HEK293 (cell line): ENCODE data around the gene HTR1A.

ENCODE experiments used
- SP2 ChIP-seq: fragments of 450-650 bp; formaldehyde crosslinking; IDR thresholded peaks from 2 replicates; pipeline ENCODE4 v1.5.1; 2016; ENCODE audit warnings: missing biosample characterization, missing genetic modification characterization
- ZNF530 ChIP-seq: fragments of 450-650 bp; formaldehyde crosslinking; IDR thresholded peaks from 2 replicates; pipeline ENCODE4 v1.5.1; 2016; ENCODE audit warnings: low read depth, missing biosample characterization, missing genetic modification characterization
- TF ChIP-seq, protein P1 (sequence below): fragments of 450-650 bp; formaldehyde crosslinking; IDR thresholded peaks from 2 replicates; pipeline ENCODE4 v1.5.1; 2016; ENCODE audit warnings: missing biosample characterization, missing genetic modification characterization
- TF ChIP-seq, protein P2 (sequence below): fragments of 450-650 bp; formaldehyde crosslinking; conservative IDR thresholded peaks from 2 replicates; pipeline ENCODE4 v1.5.1; 2016; ENCODE audit warnings: low read depth, missing biosample characterization, missing genetic modification characterization
- TF ChIP-seq, protein P3 (sequence below): fragments of 450-650 bp; formaldehyde crosslinking; IDR thresholded peaks from 2 replicates; pipeline ENCODE4 v1.5.1; 2016; ENCODE audit warnings: missing biosample characterization, missing genetic modification characterization, borderline replicate concordance

DNA sequence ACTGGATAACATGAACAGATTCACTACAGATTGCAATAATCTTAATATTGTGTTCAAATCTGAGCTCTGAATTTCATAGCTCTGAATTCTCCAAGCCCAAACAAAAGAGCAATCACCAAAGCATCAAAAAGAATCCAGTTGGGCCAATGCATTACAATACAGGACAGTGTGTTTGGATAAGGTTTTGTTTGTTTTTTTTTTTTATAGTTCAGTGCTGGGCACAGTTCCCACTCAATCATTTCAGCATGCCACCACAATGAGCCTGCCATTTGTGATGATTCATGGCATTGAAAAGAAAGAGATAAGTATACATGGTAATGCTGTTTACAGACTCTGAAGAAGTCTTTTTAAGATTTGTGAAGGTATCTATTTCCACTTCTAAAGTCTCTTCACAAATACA is 1.7 kb upstream of the HTR1A start:
- TF ChIP-seq, protein P1, sequence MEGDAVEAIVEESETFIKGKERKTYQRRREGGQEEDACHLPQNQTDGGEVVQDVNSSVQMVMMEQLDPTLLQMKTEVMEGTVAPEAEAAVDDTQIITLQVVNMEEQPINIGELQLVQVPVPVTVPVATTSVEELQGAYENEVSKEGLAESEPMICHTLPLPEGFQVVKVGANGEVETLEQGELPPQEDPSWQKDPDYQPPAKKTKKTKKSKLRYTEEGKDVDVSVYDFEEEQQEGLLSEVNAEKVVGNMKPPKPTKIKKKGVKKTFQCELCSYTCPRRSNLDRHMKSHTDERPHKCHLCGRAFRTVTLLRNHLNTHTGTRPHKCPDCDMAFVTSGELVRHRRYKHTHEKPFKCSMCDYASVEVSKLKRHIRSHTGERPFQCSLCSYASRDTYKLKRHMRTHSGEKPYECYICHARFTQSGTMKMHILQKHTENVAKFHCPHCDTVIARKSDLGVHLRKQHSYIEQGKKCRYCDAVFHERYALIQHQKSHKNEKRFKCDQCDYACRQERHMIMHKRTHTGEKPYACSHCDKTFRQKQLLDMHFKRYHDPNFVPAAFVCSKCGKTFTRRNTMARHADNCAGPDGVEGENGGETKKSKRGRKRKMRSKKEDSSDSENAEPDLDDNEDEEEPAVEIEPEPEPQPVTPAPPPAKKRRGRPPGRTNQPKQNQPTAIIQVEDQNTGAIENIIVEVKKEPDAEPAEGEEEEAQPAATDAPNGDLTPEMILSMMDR (tag by site-specific recombination): no peak
- no peak for TF ChIP-seq SP2 (tag by site-specific recombination)
- no peak for TF ChIP-seq ZNF530 (tag by site-specific recombination)
- TF ChIP-seq, protein P2, sequence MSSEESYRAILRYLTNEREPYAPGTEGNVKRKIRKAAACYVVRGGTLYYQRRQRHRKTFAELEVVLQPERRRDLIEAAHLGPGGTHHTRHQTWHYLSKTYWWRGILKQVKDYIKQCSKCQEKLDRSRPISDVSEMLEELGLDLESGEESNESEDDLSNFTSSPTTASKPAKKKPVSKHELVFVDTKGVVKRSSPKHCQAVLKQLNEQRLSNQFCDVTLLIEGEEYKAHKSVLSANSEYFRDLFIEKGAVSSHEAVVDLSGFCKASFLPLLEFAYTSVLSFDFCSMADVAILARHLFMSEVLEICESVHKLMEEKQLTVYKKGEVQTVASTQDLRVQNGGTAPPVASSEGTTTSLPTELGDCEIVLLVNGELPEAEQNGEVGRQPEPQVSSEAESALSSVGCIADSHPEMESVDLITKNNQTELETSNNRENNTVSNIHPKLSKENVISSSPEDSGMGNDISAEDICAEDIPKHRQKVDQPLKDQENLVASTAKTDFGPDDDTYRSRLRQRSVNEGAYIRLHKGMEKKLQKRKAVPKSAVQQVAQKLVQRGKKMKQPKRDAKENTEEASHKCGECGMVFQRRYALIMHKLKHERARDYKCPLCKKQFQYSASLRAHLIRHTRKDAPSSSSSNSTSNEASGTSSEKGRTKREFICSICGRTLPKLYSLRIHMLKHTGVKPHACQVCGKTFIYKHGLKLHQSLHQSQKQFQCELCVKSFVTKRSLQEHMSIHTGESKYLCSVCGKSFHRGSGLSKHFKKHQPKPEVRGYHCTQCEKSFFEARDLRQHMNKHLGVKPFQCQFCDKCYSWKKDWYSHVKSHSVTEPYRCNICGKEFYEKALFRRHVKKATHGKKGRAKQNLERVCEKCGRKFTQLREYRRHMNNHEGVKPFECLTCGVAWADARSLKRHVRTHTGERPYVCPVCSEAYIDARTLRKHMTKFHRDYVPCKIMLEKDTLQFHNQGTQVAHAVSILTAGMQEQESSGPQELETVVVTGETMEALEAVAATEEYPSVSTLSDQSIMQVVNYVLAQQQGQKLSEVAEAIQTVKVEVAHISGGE (tag by site-specific recombination): no peak
- TF ChIP-seq, protein P3, sequence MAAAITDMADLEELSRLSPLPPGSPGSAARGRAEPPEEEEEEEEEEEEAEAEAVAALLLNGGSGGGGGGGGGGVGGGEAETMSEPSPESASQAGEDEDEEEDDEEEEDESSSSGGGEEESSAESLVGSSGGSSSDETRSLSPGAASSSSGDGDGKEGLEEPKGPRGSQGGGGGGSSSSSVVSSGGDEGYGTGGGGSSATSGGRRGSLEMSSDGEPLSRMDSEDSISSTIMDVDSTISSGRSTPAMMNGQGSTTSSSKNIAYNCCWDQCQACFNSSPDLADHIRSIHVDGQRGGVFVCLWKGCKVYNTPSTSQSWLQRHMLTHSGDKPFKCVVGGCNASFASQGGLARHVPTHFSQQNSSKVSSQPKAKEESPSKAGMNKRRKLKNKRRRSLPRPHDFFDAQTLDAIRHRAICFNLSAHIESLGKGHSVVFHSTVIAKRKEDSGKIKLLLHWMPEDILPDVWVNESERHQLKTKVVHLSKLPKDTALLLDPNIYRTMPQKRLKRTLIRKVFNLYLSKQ (tag by site-specific recombination): no peak
